Nucleus accumbens (tissue), 56 donors: ENCODE data around the gene FOXJ3.
A peak's percentile ranks its signal among the peaks of the same experiment; 100 is the strongest.

ENCODE experiments used
- DNase-seq, 56 donors: peaks; one replicate each; lab custom pipeline; 2025; lab: John Stamatoyannopoulos, UW

Gene FOXJ3

DNA sequence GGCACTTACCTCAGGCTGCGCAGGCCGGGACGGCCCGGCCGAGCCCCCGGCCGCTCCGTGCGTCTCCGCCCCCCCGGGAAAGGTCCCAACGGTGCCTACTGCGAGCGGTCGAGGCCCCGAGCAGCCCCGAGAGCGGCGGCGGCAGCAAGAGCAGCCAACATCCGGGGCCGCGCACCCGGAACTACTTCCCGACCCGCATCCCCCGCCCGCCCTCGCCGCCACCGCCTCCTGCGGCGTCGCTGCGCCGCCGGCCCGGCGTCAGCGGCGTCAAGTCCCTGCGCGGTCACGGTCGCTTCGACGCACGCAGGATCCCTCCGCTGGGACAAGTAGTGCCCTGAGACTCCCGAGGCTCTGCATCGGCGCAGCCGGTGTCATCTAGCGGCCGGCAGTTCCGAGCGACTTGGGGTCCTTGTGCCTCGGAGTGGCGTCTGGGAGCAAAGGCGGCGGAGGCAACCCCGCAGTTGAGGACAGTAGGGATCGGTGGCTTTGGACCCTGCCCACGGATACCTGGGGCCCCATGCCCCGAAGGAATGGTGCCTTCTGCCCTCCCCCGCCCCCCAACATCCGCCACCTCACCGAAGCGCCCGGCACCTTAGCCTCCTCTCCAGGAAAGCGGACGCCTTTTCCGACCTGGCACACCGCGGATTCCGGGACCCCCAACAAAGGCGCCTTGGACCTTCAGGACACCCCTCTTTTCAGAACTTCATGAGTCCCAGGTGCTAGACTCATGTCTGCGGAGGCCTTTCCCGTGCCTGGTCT is at the start of gene FOXJ3:
TSS of gene FOXJ3 (minus strand) at position 186 of the 759 bp plus-strand sequence. CDS start 24,142 bp downstream, outside the sequence.
- peak in 55 of 56 donors; percentile 60 to 95 (median 87) for DNase-seq

DNA sequence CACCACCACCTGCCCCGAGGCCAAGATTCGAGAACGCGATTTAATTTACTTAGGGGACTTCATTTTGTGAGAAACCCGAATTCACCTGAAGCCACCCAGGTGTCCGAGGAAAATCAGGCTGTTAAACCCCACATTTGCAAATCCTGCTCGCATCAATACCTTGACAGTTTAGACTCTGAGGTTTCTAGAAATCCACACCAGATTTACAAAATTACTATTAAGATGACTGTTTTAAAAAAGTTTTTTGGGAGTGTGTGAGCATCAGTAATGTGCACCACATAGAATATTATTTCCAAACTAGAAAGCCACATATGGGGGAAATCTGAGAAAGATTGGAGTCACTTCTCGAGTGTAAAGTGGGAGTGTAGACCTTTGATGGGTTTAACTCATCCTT is 46.2 kb upstream of the FOXJ3 start:
- DNase-seq, result no peak

DNA sequence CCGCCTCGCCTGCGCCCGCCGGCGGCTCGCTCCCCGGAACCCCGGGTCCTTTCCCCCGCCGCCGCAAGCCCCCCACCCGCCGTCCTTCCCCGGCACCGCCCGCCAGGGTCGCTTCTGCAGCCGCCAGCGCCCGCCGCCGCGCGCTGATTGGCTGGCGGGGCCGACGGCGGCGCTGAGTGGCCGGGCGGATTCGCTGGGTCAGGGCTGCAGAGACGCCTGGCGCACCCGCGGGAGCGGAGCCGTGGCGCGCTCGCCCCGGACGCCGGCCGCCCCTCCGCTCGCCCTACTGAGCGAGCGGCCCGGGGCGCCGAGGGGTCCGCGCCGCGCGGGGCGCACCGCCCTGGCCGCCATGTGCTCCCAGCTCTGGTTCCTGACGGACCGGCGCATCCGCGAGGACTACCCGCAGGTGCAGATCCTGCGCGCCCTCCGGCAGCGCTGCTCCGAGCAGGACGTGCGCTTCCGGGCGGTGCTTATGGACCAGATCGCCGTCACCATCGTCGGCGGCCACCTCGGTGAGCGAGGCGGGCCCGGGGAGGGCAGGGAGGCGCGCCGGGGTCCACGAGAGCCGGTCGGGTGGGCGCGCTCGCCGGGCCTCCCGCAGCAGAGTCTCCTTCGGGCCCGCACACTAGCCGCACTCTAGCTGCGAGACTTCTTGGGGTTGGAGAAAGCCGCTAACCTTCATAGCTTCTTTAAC is 45.7 kb upstream of the FOXJ3 start, which contains the start of gene RIMKLA:
TSS of gene RIMKLA (plus strand) at position 207 of the 694 bp plus-strand sequence. CDS start at position 350, 143 bp downstream.
- peak in 47 of 56 donors; percentile 4 to 75 (median 45) for DNase-seq

DNA sequence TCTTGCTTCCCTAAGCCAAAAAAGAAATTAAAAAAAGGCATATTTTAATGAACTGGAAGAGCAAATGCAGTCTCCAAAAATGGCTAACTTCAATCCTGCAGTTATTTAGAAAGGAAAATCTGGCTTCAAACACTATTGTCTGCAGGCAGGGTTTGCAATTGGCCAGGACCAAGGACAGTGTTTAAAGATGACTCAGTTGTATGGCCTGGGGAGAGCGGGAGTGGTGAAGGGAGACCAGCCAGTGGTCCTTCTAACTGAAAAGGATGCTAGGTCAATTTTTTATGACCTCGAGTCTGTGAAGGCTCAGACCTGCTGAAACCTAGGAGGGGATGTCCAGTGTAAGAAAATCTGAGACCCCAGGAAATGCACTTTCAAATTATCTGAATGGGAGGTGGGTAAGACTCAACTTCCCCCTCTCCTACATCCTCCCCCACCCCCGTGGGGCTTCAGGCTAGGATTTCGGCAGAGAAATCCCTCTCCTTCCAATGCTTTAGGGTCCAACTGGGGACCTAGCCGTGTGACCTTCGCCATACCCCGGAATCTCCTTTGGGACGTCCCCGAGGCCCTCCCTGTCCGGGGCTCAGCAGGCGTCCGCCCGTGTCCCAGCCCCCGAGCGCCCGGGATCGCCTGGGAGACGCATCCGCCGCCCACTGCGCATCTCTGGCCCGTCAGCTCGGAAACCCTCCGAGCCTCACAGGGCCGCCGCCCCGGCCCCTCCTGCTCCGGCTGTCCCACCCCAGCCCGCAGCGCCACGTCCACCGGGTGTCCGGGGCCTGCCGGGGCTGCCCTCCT is 45.0 kb upstream of the FOXJ3 start:
- DNase-seq, result peak in 10 of 56 donors; percentile 11 to 59 (median 34)

DNA sequence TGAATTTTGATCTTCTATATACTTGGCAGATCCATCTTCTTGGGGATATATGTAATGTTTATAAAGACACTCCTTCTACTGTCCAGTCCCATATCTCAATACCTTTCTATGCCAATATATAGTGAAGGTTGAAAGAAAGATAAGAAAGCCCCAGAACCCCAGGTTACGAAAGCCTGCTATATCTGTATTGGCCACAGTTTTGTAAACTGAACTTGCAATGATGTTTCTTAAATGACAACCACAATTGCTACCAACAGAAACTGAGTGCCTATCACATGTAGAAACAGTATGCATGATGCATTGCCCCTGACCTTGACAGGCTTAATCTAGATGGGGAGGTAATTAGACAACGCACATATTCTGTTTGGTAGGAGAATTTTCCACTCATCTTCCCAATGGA is 37.8 kb upstream of the FOXJ3 start:
- no peak for DNase-seq

DNA sequence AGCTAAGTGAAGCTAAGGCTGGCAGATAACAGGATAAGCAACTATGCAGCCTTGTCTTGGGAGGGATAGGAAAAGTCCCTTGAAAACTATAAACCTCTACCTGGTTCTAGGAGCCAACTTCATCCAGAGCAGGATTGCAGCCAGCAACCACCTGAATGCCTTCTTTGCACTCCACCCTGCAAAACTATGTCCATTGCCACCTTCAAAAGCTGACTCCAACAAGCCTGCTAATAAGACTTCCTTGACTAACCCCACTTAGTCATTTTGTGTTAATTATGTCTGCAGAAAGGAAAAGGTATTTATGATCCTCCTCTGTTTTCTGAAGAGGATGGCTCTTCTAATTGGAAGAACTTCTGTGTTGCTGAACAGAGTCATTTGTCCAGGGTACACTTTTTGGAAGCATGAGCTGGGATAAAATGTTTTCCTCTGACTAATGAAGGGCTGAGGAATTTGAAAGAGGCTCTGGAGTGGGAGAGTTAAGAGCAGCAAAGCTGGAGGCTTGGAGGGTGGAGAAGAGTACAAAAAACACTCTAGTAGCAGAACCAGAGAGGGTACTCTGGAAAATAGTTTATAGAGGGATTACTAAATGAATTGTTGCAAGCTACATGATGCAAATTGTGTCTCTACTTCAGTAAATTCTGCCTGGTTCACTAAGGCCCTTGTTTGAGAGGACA is 36.0 kb upstream of the FOXJ3 start:
- DNase-seq, result no peak

DNA sequence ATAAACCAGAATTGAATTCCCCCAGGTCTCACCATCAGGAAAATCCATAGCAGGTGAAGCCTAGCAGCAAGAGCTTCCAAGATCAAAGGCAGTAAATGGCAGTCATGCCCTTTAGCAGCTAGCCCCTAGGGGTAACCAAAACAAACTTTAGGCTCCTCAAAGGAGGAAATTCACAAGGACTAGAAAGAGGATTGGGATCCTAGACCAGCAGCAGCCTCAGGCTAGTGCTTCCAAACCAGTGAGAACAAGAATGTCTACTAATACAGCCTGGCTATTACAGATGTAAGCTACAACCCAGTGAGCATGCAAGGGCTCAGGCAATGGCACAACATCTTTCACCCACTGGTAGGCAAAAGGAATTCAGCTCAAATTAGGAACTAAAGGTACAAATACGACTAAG is 34.4 kb upstream of the FOXJ3 start:
- DNase-seq, result no peak

DNA sequence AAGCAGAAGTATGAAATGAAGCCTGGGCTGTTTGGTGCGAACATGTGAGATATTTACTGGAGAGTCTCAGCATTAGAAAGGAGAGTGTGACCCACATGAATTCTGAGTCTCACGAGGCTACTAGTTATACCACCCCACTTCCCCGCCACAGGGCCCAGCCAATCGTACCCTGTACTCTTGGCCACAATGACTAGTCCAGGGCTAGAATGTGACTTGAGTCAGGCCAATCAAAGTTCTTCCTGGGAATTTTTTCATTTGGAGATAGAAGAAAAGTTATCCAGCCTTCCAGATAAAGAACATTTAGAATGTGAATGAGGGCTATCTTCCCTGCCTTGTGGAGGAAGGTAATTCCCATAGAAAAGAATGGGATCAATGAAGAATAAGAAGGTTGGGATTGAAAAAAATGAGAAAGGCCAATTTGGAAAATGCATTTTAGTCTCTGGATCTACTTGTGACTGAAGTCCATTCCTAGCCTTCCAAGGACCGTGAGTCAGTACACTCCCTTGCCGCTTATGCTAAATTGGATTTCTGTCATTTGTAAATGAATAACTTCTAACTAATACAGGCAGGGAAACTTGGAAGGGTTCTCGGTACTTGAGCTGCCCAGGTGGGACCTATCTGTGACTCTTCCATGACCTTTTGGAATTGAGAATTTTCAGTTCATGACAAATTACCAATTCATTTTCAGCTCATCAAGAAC is 33.2 kb upstream of the FOXJ3 start:
- no peak for DNase-seq

DNA sequence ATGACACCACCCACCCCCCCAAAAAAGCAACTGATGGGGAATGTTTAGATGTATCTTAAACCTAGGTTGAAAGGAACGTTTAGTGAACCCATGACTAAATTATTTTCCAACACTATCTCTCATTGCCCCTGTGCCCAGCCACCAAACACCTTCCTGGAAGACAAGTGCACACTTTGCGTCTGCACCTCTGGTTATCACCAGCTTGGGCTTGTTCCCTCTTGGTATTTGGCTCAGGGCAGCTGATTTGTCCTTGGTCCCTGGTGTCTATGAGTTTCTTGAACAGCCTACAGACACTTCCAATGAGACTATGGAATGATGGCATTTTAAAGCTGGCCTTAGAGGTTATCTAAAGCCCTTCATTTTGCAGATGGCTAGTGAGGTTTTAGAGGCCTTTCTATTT is 30.1 kb upstream of the FOXJ3 start:
- DNase-seq, result no peak

DNA sequence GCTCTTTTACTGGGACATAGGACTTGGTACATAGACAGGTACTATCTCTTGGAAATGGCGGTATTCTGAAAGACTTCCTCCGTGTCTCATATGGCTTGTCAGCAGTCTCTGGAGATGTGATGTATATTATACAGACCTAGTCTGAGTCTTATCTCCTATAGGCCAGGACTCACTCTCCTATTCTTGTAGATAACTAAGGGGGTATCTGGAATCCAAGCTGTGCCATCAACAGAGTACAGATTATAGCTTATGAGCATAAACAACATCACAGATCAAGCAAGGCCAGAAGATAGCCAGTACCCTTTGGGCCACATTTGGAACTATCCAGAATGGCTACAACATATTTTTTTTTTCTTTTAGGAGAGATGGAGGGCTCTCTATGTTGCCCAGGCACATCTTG is 29.5 kb upstream of the FOXJ3 start:
- no peak for DNase-seq

DNA sequence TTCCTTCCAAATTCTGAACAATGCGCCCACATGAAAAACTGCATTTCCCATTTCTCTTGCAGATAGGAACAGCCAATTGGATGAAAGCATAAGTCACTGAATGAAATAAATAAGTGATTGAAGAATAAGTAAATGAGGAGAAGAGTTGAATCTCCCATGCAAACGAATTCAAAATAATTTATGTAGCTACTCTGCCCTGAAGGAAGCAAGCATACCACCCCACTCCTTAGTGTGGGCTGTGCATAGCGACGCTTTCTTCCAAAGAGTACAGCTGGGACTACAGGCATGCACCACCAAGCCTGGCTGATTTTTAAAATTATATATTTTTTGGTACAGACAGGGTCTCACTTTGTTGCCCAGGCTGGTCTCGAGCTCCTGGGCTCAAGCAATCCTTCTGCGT is 29.1 kb upstream of the FOXJ3 start:
- peak in 2 of 56 donors; percentile 7 to 16 for DNase-seq

DNA sequence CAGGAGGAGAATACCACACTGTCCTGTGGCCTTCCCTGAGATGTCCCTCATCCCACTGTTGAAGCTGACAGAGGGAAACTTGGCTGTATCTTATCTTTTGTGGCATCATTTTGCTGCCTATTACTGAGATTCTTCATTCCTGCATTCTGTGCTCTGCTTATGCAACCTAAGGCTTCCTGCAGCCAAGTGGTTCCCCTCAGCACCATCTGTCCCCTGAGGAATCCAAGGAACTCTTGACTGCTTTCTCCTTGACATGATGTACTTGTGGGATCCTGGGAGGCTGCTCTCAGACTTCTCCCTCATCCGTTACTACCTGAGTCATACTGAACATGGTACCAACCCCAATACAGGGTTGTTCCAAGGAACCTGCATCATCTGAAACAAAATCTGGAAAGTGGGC is 24.4 kb upstream of the FOXJ3 start:
- no peak for DNase-seq

DNA sequence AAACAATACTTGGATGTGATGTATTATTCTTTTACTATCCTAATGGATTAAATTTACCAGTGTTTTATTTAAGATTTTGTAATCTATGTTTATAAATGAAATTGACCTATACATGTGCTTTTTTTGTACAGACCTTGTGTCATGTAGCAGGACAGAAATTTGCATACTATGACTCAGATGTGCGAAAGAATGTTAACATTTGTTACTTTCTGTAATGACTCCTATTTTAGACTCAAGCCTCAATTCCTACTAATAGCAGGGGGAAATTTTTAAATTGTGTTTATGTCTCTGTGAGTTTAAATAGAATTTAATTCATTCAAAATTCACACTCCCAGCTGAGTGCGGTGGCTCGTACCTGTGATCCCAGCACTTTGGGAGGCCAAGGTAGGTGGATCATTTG is 23.8 kb upstream of the FOXJ3 start:
- DNase-seq, result no peak

DNA sequence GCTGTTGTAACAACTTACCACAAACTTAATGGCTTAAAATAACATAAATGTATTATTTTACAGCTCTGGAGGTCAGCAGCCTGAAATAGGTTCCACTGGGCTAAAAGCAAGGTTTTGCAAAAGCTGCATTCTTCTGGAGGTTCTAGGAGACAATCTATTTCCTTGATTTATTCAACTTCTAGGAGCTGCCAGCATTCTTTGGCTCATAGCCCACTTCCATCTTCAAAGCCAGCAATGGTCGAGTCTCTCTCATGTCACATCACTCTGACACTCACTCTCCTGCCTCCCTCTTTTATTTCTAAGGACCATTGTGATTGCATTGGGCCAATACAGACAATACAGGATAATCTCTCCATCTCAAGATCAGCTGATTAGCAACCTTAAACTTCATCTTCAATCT is 15.1 kb upstream of the FOXJ3 start:
- DNase-seq, result no peak

DNA sequence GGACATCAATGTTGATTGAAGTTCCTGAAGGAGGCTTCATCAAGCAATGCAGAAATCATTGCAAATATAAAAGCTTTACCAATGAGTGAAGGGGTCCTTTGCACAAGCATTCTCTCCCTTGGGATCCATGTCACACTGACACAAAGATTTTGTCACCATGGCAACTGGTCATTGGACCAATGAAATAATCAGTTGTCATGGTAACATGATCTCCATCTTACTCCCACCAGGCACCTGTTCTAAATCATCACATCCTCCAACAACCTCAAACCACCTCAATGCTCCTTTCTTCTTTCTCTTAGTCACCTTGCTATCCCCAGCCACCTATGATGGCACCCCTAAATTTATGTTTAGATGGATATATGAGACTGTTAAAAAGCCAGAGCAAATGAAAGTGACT is 13.5 kb upstream of the FOXJ3 start:
- peak in 1 of 56 donors; percentile 5 for DNase-seq

DNA sequence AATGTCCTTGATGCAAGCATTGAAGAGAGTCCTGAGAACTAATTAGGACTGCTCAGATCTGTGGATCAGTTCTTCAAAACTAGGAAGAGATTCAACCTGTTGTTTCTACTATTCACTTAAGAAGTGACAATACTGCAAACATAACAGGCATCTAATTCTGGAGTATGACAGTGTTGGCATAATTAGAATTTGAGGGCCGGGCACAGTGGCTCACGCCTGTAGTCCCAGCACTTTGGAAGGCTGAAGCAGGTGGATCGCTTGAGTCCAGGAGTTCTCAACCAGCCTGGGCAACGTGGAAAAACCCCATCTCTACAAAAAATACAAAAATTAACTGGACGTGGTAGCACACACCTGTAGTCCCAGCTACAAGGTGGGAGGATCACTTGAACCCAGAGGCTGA is 8.0 kb upstream of the FOXJ3 start:
- no peak for DNase-seq

DNA sequence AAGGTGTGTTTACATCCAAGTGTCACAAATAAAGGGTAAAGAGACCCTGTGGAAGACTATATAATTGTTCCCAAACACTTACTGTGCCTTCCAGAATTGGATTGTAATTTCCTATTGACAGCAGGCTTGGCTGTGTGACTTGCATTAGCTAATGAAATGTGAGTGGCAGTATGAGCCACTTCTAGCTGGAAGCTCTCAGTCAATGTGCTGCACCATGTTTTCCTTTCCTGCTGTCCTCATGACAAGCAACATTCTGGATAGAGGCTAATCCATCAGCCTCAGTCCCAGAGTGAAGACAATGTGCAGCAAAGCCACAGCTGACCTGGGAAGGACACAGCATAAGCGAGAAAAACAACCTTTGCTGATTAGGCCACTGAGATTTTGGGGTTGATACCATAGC is 5.9 kb upstream of the FOXJ3 start:
- no peak for DNase-seq

DNA sequence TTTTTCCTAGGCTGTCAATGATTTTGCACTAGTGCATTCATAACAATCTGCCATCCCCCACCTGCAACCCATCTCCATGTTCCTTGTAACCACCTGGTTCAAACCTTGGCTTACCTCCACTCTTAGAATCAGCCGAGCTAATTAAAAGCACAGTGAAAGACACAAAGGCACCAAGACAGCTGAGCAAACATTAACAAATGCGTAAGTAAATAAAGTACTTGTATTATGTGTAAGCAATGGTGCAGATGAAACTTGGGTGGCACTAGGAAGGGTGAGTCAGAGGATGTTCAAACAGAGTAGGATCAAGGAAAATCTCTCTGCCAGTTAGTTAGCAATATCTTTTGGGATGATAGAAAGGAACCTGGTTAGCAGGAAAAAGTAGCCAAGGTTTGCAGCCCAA is 5.1 kb upstream of the FOXJ3 start:
- DNase-seq, result no peak

DNA sequence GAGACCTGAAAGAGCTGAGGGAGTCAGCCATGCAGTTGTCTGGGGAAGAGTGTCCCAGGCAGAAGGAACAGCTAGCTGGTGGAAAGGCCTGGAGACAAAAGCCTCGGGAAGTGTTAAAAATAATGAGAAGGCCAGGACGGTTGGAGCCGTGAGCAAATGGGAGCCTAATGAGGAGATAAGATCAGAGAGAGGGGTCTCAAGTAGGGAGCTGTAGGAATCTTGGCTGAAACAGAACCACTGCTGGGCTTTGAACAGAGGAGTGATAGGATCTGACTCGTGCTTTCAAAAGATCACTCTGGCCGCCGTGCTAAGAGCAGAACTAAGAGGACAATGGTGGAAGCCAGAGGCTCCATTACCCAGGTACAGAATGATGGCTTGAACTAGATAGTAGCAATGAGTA is 1.9 kb upstream of the FOXJ3 start:
- no peak for DNase-seq
